Central memory CD8-positive, alpha-beta T cell (primary cell): Measurements from ENCODE around the gene UGT1A10.

Source experiments
- ATAC-seq: fragments of 150-1000 bp; cut with Tn5 transposase; replicated peaks from 2 replicates; pipeline ENCODE4 v1.10.0; 2022; ENCODE audit warnings: mild to moderate bottlenecking, moderate FRiP score, moderate number of reproducible peaks; ENCODE audit not compliant: poor library complexity, severe bottlenecking; ENCODE audit errors: extremely low read depth
- DNase-seq, 2 donors: peaks; one replicate each; pipeline ENCODE4 v3.0.0; 2021; ENCODE audit warnings: low spot score in 2 of 2
- H3K27ac Mint-ChIP-seq: one replicate; pipeline ENCODE4 v1.8.0; 2022; ENCODE audit warnings: low read depth, mild to moderate bottlenecking, moderate library complexity, mixed read lengths
- H3K27me3 Mint-ChIP-seq: one replicate; pipeline ENCODE4 v1.8.0; 2022; ENCODE audit warnings: mixed read lengths
- H3K36me3 Mint-ChIP-seq: one replicate; pipeline ENCODE4 v1.8.0; 2022; ENCODE audit warnings: mild to moderate bottlenecking, moderate library complexity, mixed read lengths; ENCODE audit not compliant: insufficient read depth
- H3K4me1 Mint-ChIP-seq: one replicate; pipeline ENCODE4 v1.8.0; 2022; ENCODE audit warnings: mixed read lengths
- H3K4me3 Mint-ChIP-seq: one replicate; pipeline ENCODE4 v1.8.0; 2022; ENCODE audit warnings: mild to moderate bottlenecking, moderate library complexity, mixed read lengths
- H3K9me3 Mint-ChIP-seq: one replicate; pipeline ENCODE4 v1.8.0; 2022; ENCODE audit warnings: mixed read lengths

Gene UGT1A10

GRCh38 chr2:233758849-233759248 is 122.6 kb downstream of the UGT1A10 start:
- Mint-ChIP-seq H3K36me3 (peaks cover 1% of the 10 kb centered on the region), H3K27me3 (peaks cover 32% of the 10 kb centered on the region), H3K27ac (no peak overlapping the region), H3K4me3 (no peak overlapping the region), H3K9me3 (no peaks in the 10 kb centered on the region), H3K4me1 (no peaks in the 10 kb centered on the region)
- ATAC-seq (no peak), DNase-seq (no peak)

- no peak within 1 kb of the TSS for H3K27ac Mint-ChIP-seq
- H3K9me3 Mint-ChIP-seq, result no peaks in the 10 kb centered on the region
- H3K4me3 Mint-ChIP-seq, result no peak within 1 kb of the TSS
- H3K27me3 Mint-ChIP-seq, result peaks cover 38% of the 10 kb centered on the region
- ATAC-seq, result no peak
- DNase-seq, result no peak
- no peaks in the 10 kb centered on the region for H3K4me1 Mint-ChIP-seq
- H3K36me3 Mint-ChIP-seq, result peaks cover 1% of the 10 kb centered on the region
These were observed 123.8 kb downstream of the UGT1A10 start, which contains the start of gene UGT1A1 for GRCh38 chr2:233760043-233760442. Gene UGT1A1 (plus strand): TSS chr2:233760270. CDS start chr2:233760288, 18 bp downstream.

GRCh38 chr2:233761040-233761769 is 125.0 kb downstream of the UGT1A10 start:
- Mint-ChIP-seq H3K27me3 (peaks cover 44% of the 10 kb centered on the region), H3K27ac (no peak overlapping the region), H3K4me1 (no peaks in the 10 kb centered on the region), H3K4me3 (no peak overlapping the region), H3K36me3 (peaks cover 1% of the 10 kb centered on the region), H3K9me3 (no peaks in the 10 kb centered on the region)
- no peak for ATAC-seq
- no peak for DNase-seq

GRCh38 chr2:233764264-233764663 is 128.0 kb downstream of the UGT1A10 start:
- Mint-ChIP-seq H3K4me1 (no peaks in the 10 kb centered on the region), H3K27me3 (peaks cover 52% of the 10 kb centered on the region), H3K27ac (no peak overlapping the region), H3K36me3 (no peaks in the 10 kb centered on the region), H3K4me3 (no peak overlapping the region), H3K9me3 (no peaks in the 10 kb centered on the region)
- DNase-seq, result no peak
- no peak for ATAC-seq

- H3K4me3 Mint-ChIP-seq, result no peak overlapping the region
- DNase-seq (no peak), ATAC-seq (no peak)
- no peaks in the 10 kb centered on the region for H3K9me3 Mint-ChIP-seq
- no peaks in the 10 kb centered on the region for H3K36me3 Mint-ChIP-seq
- no peak overlapping the region for H3K27ac Mint-ChIP-seq
- no peaks in the 10 kb centered on the region for H3K4me1 Mint-ChIP-seq
- H3K27me3 Mint-ChIP-seq, result peaks cover 57% of the 10 kb centered on the region
These were observed 128.5 kb downstream of the UGT1A10 start for GRCh38 chr2:233764761-233765160.

GRCh38 chr2:233766416-233766815 is 130.2 kb downstream of the UGT1A10 start:
- no peaks in the 10 kb centered on the region for H3K4me1 Mint-ChIP-seq
- H3K27me3 Mint-ChIP-seq, result peaks cover 73% of the 10 kb centered on the region
- H3K4me3 Mint-ChIP-seq, result no peak overlapping the region
- no peaks in the 10 kb centered on the region for H3K9me3 Mint-ChIP-seq
- ATAC-seq, result no peak
- no peak for DNase-seq
- no peaks in the 10 kb centered on the region for H3K36me3 Mint-ChIP-seq
- no peak overlapping the region for H3K27ac Mint-ChIP-seq

GRCh38 chr2:233768076-233768475 is 131.8 kb downstream of the UGT1A10 start:
- peaks cover 73% of the 10 kb centered on the region for H3K27me3 Mint-ChIP-seq
- no peaks in the 10 kb centered on the region for H3K36me3 Mint-ChIP-seq
- H3K4me1 Mint-ChIP-seq, result no peaks in the 10 kb centered on the region

GRCh38 chr2:233769260-233769659 is 133.0 kb downstream of the UGT1A10 start:
- Mint-ChIP-seq H3K27me3 (peaks cover 65% of the 10 kb centered on the region), H3K9me3 (no peaks in the 10 kb centered on the region), H3K4me1 (no peaks in the 10 kb centered on the region), H3K36me3 (no peaks in the 10 kb centered on the region), H3K27ac (no peak overlapping the region), H3K4me3 (no peak overlapping the region)
- ATAC-seq, result no peak
- no peak for DNase-seq

More at GRCh38 chr2:233768076-233768475, 131.8 kb downstream of the UGT1A10 start:
- H3K27ac Mint-ChIP-seq, result no peak overlapping the region
- DNase-seq (no peak), ATAC-seq (no peak)
- no peaks in the 10 kb centered on the region for H3K9me3 Mint-ChIP-seq
- H3K4me3 Mint-ChIP-seq, result no peak overlapping the region

- peaks cover 4% of the 10 kb centered on the region for H3K9me3 Mint-ChIP-seq
- no peaks in the 10 kb centered on the region for H3K4me1 Mint-ChIP-seq
- ATAC-seq, result no peak
- no peaks in the 10 kb centered on the region for H3K36me3 Mint-ChIP-seq
- H3K4me3 Mint-ChIP-seq, result no peak overlapping the region
- H3K27me3 Mint-ChIP-seq, result peaks cover 71% of the 10 kb centered on the region
- H3K27ac Mint-ChIP-seq, result no peak overlapping the region
- no peak for DNase-seq
These were observed 135.9 kb downstream of the UGT1A10 start for GRCh38 chr2:233772153-233772552.

- Mint-ChIP-seq H3K4me3 (no peak overlapping the region), H3K27ac (no peak overlapping the region), H3K27me3 (peaks cover 71% of the 10 kb centered on the region), H3K4me1 (no peaks in the 10 kb centered on the region), H3K9me3 (peaks cover 4% of the 10 kb centered on the region), H3K36me3 (no peaks in the 10 kb centered on the region)
- DNase-seq (no peak), ATAC-seq (no peak)
These were observed 136.3 kb downstream of the UGT1A10 start for GRCh38 chr2:233772583-233772982.

- Mint-ChIP-seq H3K27me3 (peaks cover 77% of the 10 kb centered on the region), H3K27ac (no peak overlapping the region)
These were observed 137.6 kb downstream of the UGT1A10 start for GRCh38 chr2:233773854-233774253.

GRCh38 chr2:233775414-233775813 is 139.2 kb downstream of the UGT1A10 start:
- DNase-seq, result no peak
- Mint-ChIP-seq H3K27me3 (peaks cover 77% of the 10 kb centered on the region), H3K4me3 (no peak overlapping the region), H3K27ac (no peak overlapping the region), H3K9me3 (peaks cover 4% of the 10 kb centered on the region), H3K36me3 (no peaks in the 10 kb centered on the region), H3K4me1 (no peaks in the 10 kb centered on the region)
- ATAC-seq, result no peak

More at GRCh38 chr2:233773854-233774253, 137.6 kb downstream of the UGT1A10 start:
- no peak for ATAC-seq
- no peaks in the 10 kb centered on the region for H3K36me3 Mint-ChIP-seq
- no peak for DNase-seq
- H3K4me3 Mint-ChIP-seq, result no peak overlapping the region
- no peaks in the 10 kb centered on the region for H3K4me1 Mint-ChIP-seq
- H3K9me3 Mint-ChIP-seq, result peaks cover 4% of the 10 kb centered on the region

GRCh38 chr2:233778030-233778429 is 141.8 kb downstream of the UGT1A10 start, which contains the start of gene MROH2A:
Gene MROH2A (plus strand): TSS chr2:233778330. CDS start chr2:233779359, 1,029 bp downstream.
- Mint-ChIP-seq H3K9me3 (peaks cover 4% of the 10 kb centered on the region), H3K27me3 (peaks cover 88% of the 10 kb centered on the region), H3K36me3 (no peaks in the 10 kb centered on the region), H3K4me1 (no peaks in the 10 kb centered on the region), H3K4me3 (no peak within 1 kb of the TSS), H3K27ac (no peak within 1 kb of the TSS)
- ATAC-seq (no peak), DNase-seq (no peak)
